HEK293 (cell line): ENCODE results near the gene TEAD1.

ENCODE experiments used
- CTCF ChIA-PET: fragments of 350-600 bp; formaldehyde crosslinking; extraction: SDS; loops from one replicate; lab custom pipeline; 2021; ENCODE audit warnings: antibody characterized with exemption; lab: Yijun Ruan, JAX
- POLR2A ChIA-PET: fragments of 300-600 bp; formaldehyde crosslinking; extraction: SDS; loops from one replicate; lab custom pipeline; 2020; ENCODE audit warnings: antibody characterized with exemption, inconsistent platforms; lab: Yijun Ruan, JAX
- H3K27ac ChIP-seq: fragments of 200-500 bp; sonication (Bioruptor generic); 2 replicates; pipeline ENCODE4 v1.5.1; 2014; ENCODE audit warnings: low read depth, low read length, control low read depth, inconsistent platforms; ENCODE audit errors: extremely low read depth
- H3K36me3 ChIP-seq, 2 experiments: fragments of 200-500 bp in 1 of 2; sonication (Bioruptor generic) in 1 of 2; 1 replicate in 1 of 2; 2 replicates in 1 of 2; pipeline ENCODE4 v1.5.1; 2014 to 2017; ENCODE audit warnings: inconsistent platforms in 2 of 2, low read length in 2 of 2; ENCODE audit not compliant: control insufficient read depth in 2 of 2, insufficient read depth in 1 of 2
- H3K4me1 ChIP-seq: fragments of 200-500 bp; sonication (Bioruptor generic); 2 replicates; pipeline ENCODE4 v1.5.1; 2014; ENCODE audit warnings: mild to moderate bottlenecking, low read length, inconsistent platforms; ENCODE audit not compliant: control insufficient read depth, insufficient read depth
- H3K4me3 ChIP-seq: 2 replicates; pipeline ENCODE4 v1.5.1; 2011; ENCODE audit warnings: low read depth, mild to moderate bottlenecking, control low read depth, low read length, moderate library complexity
- H3K9me3 ChIP-seq: fragments of 200-500 bp; sonication (Bioruptor generic); 2 replicates; pipeline ENCODE4 v1.5.1; 2014; ENCODE audit warnings: low read depth, low read length, inconsistent platforms; ENCODE audit not compliant: control insufficient read depth, insufficient read depth
- EGR2 ChIP-seq: fragments of 450-650 bp; formaldehyde crosslinking; IDR thresholded peaks from 2 replicates; pipeline ENCODE4 v1.5.1; 2016; ENCODE audit warnings: low read depth, missing biosample characterization, missing genetic modification characterization
- GFI1B ChIP-seq: fragments of 450-650 bp; formaldehyde crosslinking; IDR thresholded peaks from 2 replicates; pipeline ENCODE4 v1.5.1; 2016; ENCODE audit warnings: missing biosample characterization, missing genetic modification characterization
- GLI2 ChIP-seq: fragments of 450-650 bp; formaldehyde crosslinking; IDR thresholded peaks from 2 replicates; pipeline ENCODE4; 2017; ENCODE audit warnings: missing biosample characterization, missing genetic modification characterization, low read depth, borderline replicate concordance
- HOXD13 ChIP-seq: sonication (generic); formaldehyde crosslinking; IDR thresholded peaks from 2 replicates; pipeline ENCODE4 v1.8.0; 2022; ENCODE audit warnings: missing genetic modification reagents, borderline replicate concordance
- KLF1 ChIP-seq: fragments of 450-650 bp; formaldehyde crosslinking; IDR thresholded peaks from 2 replicates; pipeline ENCODE4 v1.5.1; 2016; ENCODE audit warnings: missing biosample characterization, missing genetic modification characterization
- WT1 ChIP-seq: fragments of 450-650 bp; formaldehyde crosslinking; IDR thresholded peaks from 2 replicates; pipeline ENCODE4 v1.5.1; 2016; ENCODE audit warnings: missing biosample characterization, missing genetic modification characterization
- YY2 ChIP-seq: fragments of 450-650 bp; formaldehyde crosslinking; IDR thresholded peaks from 2 replicates; pipeline ENCODE4 v1.5.1; 2016; ENCODE audit warnings: missing biosample characterization, missing genetic modification characterization
- ZBTB8A ChIP-seq: fragments of 450-650 bp; formaldehyde crosslinking; IDR thresholded peaks from 2 replicates; pipeline ENCODE4 v1.5.1; 2016; ENCODE audit warnings: missing biosample characterization, missing genetic modification characterization
- ZIC2 ChIP-seq: fragments of 450-650 bp; formaldehyde crosslinking; IDR thresholded peaks from 2 replicates; pipeline ENCODE4 v1.5.1; 2016; ENCODE audit warnings: missing biosample characterization, missing genetic modification characterization
- ZNF140 ChIP-seq: fragments of 450-650 bp; formaldehyde crosslinking; IDR thresholded peaks from 2 replicates; pipeline ENCODE4 v1.5.1; 2016; ENCODE audit warnings: missing biosample characterization, missing genetic modification characterization
- ZNF155 ChIP-seq: fragments of 450-650 bp; formaldehyde crosslinking; IDR thresholded peaks from 2 replicates; pipeline ENCODE4 v1.5.1; 2016; ENCODE audit warnings: missing biosample characterization, missing genetic modification characterization
- ZNF16 ChIP-seq: fragments of 450-650 bp; formaldehyde crosslinking; IDR thresholded peaks from 2 replicates; pipeline ENCODE4 v1.5.1; 2016; ENCODE audit warnings: low read depth, missing biosample characterization, missing genetic modification characterization
- ZNF175 ChIP-seq: fragments of 450-650 bp; formaldehyde crosslinking; IDR thresholded peaks from 2 replicates; pipeline ENCODE4 v1.5.1; 2016; ENCODE audit warnings: missing biosample characterization, missing genetic modification characterization
- ZNF223 ChIP-seq: fragments of 450-650 bp; formaldehyde crosslinking; IDR thresholded peaks from 2 replicates; pipeline ENCODE4 v1.5.1; 2016; ENCODE audit warnings: missing biosample characterization, missing genetic modification characterization
- ZNF335 ChIP-seq: fragments of 450-650 bp; formaldehyde crosslinking; conservative IDR thresholded peaks from 2 replicates; pipeline ENCODE4 v1.5.1; 2016; ENCODE audit warnings: missing biosample characterization, missing genetic modification characterization
- ZNF404 ChIP-seq: fragments of 450-650 bp; formaldehyde crosslinking; IDR thresholded peaks from 2 replicates; pipeline ENCODE4 v1.5.1; 2017; ENCODE audit warnings: missing biosample characterization, missing genetic modification characterization
- ZNF48 ChIP-seq: fragments of 450-650 bp; formaldehyde crosslinking; IDR thresholded peaks from 2 replicates; pipeline ENCODE4 v1.5.1; 2016; ENCODE audit warnings: missing biosample characterization, missing genetic modification characterization
- ZNF544 ChIP-seq: fragments of 450-650 bp; formaldehyde crosslinking; IDR thresholded peaks from 2 replicates; pipeline ENCODE4 v1.5.0; 2017; ENCODE audit warnings: missing biosample characterization, missing genetic modification characterization
- ZNF549 ChIP-seq: fragments of 450-650 bp; IDR thresholded peaks from 2 replicates; pipeline ENCODE4 v1.5.1; 2018; ENCODE audit warnings: missing biosample characterization, missing genetic modification characterization, mild to moderate bottlenecking, inconsistent platforms, moderate library complexity
- TF ChIP-seq, protein P1 (sequence below): fragments of 450-650 bp; formaldehyde crosslinking; IDR thresholded peaks from 2 replicates; pipeline ENCODE4 v1.5.1; 2016; ENCODE audit warnings: missing biosample characterization, missing genetic modification characterization, low read depth
- TF ChIP-seq, protein P2 (sequence below): fragments of 450-650 bp; formaldehyde crosslinking; IDR thresholded peaks from 2 replicates; pipeline ENCODE4 v1.5.1; 2016; ENCODE audit warnings: missing biosample characterization, missing genetic modification characterization
- TF ChIP-seq, protein P3 (sequence below): fragments of 450-650 bp; formaldehyde crosslinking; IDR thresholded peaks from 2 replicates; pipeline ENCODE4 v1.5.1; 2017; ENCODE audit warnings: missing biosample characterization, mild to moderate bottlenecking, missing genetic modification characterization, moderate library complexity

Gene TEAD1

DNA sequence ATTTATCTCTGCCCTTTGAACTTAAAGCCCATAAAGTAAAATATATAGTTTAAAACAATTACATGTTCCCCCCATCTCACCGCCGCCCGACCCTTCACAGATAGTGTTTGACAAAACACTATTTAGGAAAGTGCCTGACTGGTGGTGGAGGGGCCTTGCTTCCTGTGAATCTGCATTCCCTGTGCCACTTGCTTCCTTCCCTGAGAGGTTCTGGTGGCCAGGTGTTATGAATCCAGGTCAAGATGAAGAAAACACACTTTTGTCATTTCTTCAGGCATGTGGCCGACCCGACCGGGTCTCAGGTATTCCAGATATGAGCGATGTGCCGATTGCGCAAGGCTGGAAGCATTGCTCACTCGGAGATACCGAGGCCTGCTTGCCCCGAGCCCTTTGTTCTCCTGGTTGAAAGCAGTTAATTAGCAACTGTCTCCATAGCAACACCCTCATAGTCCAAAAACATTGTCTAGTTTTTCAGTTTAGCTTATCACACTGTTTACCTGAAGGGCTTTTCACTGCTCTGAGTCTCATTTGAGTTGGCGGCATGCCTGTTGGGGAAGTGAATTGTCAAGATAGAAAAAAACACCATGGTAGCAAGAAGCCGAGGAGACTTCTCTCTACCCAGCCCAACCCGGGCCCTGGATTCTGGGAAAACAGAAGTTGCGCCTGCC lies 128.3 kb downstream of the TEAD1 start (continued):
- TF ChIP-seq, protein P1, sequence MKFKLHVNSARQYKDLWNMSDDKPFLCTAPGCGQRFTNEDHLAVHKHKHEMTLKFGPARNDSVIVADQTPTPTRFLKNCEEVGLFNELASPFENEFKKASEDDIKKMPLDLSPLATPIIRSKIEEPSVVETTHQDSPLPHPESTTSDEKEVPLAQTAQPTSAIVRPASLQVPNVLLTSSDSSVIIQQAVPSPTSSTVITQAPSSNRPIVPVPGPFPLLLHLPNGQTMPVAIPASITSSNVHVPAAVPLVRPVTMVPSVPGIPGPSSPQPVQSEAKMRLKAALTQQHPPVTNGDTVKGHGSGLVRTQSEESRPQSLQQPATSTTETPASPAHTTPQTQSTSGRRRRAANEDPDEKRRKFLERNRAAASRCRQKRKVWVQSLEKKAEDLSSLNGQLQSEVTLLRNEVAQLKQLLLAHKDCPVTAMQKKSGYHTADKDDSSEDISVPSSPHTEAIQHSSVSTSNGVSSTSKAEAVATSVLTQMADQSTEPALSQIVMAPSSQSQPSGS (tag by site-specific recombination), result no peak
- no peak for TF ChIP-seq WT1 (tag by site-specific recombination)
- no peak for TF ChIP-seq ZNF155 (tag by site-specific recombination)
- TF ChIP-seq ZNF549 (tag by site-specific recombination), result no peak
- TF ChIP-seq GFI1B, result no peak
- TF ChIP-seq KLF1, result no peak
- TF ChIP-seq, protein P2, sequence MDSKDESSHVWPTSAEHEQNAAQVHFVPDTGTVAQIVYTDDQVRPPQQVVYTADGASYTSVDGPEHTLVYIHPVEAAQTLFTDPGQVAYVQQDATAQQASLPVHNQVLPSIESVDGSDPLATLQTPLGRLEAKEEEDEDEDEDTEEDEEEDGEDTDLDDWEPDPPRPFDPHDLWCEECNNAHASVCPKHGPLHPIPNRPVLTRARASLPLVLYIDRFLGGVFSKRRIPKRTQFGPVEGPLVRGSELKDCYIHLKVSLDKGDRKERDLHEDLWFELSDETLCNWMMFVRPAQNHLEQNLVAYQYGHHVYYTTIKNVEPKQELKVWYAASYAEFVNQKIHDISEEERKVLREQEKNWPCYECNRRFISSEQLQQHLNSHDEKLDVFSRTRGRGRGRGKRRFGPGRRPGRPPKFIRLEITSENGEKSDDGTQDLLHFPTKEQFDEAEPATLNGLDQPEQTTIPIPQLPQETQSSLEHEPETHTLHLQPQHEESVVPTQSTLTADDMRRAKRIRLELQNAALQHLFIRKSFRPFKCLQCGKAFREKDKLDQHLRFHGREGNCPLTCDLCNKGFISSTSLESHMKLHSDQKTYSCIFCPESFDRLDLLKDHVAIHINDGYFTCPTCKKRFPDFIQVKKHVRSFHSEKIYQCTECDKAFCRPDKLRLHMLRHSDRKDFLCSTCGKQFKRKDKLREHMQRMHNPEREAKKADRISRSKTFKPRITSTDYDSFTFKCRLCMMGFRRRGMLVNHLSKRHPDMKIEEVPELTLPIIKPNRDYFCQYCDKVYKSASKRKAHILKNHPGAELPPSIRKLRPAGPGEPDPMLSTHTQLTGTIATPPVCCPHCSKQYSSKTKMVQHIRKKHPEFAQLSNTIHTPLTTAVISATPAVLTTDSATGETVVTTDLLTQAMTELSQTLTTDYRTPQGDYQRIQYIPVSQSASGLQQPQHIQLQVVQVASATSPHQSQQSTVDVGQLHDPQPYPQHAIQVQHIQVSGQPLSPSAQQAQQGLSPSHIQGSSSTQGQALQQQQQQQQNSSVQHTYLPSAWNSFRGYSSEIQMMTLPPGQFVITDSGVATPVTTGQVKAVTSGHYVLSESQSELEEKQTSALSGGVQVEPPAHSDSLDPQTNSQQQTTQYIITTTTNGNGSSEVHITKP (tag by site-specific recombination), result peak; percentile 67
- no peak for TF ChIP-seq ZBTB8A (tag by site-specific recombination)
- TF ChIP-seq GLI2 (tag by site-specific recombination), result no peak
- TF ChIP-seq ZNF404 (tag by site-specific recombination), result no peak
- TF ChIP-seq, protein P3, sequence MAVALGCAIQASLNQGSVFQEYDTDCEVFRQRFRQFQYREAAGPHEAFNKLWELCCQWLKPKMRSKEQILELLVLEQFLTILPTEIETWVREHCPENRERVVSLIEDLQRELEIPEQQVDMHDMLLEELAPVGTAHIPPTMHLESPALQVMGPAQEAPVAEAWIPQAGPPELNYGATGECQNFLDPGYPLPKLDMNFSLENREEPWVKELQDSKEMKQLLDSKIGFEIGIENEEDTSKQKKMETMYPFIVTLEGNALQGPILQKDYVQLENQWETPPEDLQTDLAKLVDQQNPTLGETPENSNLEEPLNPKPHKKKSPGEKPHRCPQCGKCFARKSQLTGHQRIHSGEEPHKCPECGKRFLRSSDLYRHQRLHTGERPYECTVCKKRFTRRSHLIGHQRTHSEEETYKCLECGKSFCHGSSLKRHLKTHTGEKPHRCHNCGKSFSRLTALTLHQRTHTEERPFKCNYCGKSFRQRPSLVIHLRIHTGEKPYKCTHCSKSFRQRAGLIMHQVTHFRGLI (tag by site-specific recombination), result peak; percentile 69; the same call in 1 of the 2 replicates
- TF ChIP-seq EGR2 (tag by site-specific recombination), result no peak
- TF ChIP-seq ZNF48, result no peak

DNA sequence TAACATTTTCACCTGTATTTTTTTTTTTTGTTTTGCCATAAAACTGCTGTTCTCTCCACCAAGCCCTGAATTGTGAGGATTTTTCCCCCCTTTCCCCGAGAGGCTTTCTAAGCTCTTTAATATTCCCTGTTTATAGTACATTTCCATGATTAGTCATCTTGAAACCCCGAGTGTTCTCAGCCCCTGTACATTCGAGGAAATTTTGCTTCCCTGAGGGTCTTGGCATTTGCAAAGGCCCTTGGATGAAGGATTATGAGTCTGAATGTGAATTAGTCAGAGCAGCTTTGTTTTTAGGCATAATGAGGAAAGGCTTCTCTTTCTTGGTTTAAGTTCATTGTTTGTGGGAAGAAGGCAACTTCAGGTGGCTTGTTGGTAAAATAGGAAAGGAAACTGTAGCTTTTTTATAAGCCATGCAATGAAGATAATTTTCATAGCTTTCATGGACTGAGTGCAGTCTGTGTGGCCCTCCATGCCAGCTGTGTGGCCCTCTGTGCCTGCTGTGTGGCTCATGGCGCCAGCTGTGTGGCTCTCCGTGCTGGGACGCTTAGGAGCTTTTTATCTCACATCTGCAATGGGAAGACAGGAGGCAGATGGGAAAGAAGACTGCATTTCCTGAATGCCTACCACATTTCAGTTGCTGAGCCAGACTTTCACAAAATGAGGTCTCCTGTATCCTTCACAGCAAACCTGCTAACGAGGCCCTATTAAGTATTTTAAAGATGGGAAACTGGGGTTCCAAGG lies 129.0 kb downstream of the TEAD1 start:
- H3K4me1 ChIP-seq, result peaks cover 32% of the 10 kb centered on the region
- POLR2A ChIA-PET, result interaction anchor here (1.0 kb wide), 1 partner anchor 99 kb away, joined by 3 read pairs; no protein-coding TSS in a partner anchor

DNA sequence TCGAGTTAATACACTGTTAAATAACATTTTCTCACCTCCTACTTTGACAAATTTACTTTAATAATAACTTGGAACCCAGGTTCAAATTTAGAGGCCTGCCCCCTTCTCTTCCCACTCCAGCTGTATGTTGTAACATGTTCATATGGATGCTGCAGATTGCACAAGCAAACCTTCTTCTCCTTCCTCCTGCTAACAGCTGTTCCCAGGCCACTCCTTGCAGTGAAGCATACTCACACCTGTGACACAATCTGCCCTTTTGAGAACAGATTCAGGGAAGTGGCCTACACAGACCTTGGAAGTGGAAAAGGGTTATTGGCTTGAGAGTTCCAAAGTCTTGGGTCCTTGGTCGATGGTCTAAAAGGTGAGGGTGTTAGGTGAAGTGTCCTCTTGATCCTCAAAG lies 131.9 kb downstream of the TEAD1 start:
- Histone ChIP-seq H3K27ac (no peak overlapping the region), H3K36me3 (no peaks in the 10 kb centered on the region), H3K4me1 (peaks cover 15% of the 10 kb centered on the region), H3K9me3 (no peaks in the 10 kb centered on the region), H3K4me3 (no peak overlapping the region)
- ChIA-PET CTCF (interaction anchor here (2.2 kb wide), 1 partner anchor 8 kb away, joined by 8 read pairs; no protein-coding TSS in a partner anchor), POLR2A (no interaction called here)
- no peak for TF ChIP-seq ZNF544
- TF ChIP-seq HOXD13, result no peak
- TF ChIP-seq ZNF140, result no peak
- TF ChIP-seq YY2 (tag by site-specific recombination), result no peak
- TF ChIP-seq ZNF175 (tag by site-specific recombination), result no peak

More for the DNA sequence above, 129.0 kb downstream of the TEAD1 start:
- Histone ChIP-seq H3K9me3 (no peaks in the 10 kb centered on the region), H3K27ac (peak overlapping the region; percentile 53), H3K4me3 (no peak overlapping the region), H3K36me3 (no peaks in the 10 kb centered on the region)
- TF ChIP-seq ZNF16 (tag by site-specific recombination) (no peak), ZNF335 (tag by site-specific recombination) (0 out of 2 replicates have a peak, but pooled peaks have one; percentile 28), ZIC2 (tag by site-specific recombination) (peak; percentile 64; the same call in 1 of the 2 replicates), ZNF223 (tag by site-specific recombination) (no peak), EGR2 (tag by site-specific recombination) (no peak)
- CTCF ChIA-PET, result interaction anchor here (0.6 to 1.2 kb wide), 3 partner anchors 19 to 203 kb away, joined by 3 read pairs; no protein-coding TSS in a partner anchor
